Measurements from ENCODE around the gene CCDC85B.

GRCh38 chr11:65917077-65917433, 26.6 kb downstream of the CCDC85B start:
- TF ChIP-seq USF2 (CRISPR knock-in tag; IDR thresholded peaks at IDR 0.05) (no peak), ZNF512 (CRISPR knock-in tag; IDR thresholded peaks at IDR 0.05; ENCODE audit: borderline replicate concordance) (no peak), CTCF (IDR thresholded peaks at IDR 0.05) (no peak), CREB1 (CRISPR knock-in tag; IDR thresholded peaks at IDR 0.05) (no peak), STAT6 (CRISPR knock-in tag; conservative IDR thresholded peaks at IDR 0.05; ENCODE audit: low read depth) (no peak), ZBTB21 (CRISPR knock-in tag; IDR thresholded peaks at IDR 0.05; ENCODE audit: borderline replicate concordance) (no peak), TEAD4 (CRISPR knock-in tag; IDR thresholded peaks at IDR 0.05) (no peak), USF1 (CRISPR knock-in tag; IDR thresholded peaks at IDR 0.05) (no peak)
